ENCODE measurements around the gene CNTN3. TPM values are rescaled to one million over a fixed set of nuclear protein-coding genes. Genes with fewer than 3 reads are reported as not detected.

CNTN3 gene
- total and polyA plus RNA-seq, 7 donors, result 0.03 to 0.32 (median 0.06) TPM; not detected in 1

DNA sequence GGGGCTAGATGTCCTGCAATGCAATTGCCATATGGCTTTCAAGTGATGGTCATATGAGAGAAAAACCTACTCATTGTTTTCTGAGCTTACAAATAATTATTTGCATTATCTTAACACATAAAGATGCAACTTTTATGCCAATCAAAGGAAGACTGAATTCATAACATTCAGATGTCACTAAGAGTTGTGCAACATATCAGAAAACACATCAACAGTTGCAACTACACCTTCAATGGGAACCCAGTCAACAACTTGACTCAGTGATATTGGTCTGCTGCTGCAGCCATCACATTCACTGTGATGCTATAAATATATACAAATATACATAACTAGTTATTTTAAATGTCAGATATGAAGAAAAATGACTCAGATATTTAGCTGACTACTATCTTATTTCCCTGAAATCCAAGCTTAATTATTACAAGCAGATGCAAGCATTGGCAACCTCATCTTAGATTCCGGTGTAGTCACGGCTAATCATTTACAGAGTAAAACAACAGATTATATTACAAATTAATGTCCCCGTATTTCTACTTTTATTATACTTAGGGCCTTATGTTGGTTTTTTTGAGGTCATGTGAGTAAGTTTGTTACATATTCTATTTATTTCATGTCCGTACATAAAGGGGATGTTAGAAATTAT, 23.7 kb downstream of the CNTN3 start:
- no peaks in the 10 kb centered on the region for H3K4me1 ChIP-seq
- DNase-seq (no peak), ATAC-seq (no peak)
- WGBS, 3 donors, result 32 to 40% (median 40%) methylated on average over 4 of the region's 4 CpGs
- H3K9me3 ChIP-seq, result no peaks in the 10 kb centered on the region
- H3K36me3 ChIP-seq (ENCODE audit: insufficient read depth in 1 of 2, low read depth in 1 of 2), result no peaks in the 10 kb centered on the region
- TF ChIP-seq, protein P1, sequence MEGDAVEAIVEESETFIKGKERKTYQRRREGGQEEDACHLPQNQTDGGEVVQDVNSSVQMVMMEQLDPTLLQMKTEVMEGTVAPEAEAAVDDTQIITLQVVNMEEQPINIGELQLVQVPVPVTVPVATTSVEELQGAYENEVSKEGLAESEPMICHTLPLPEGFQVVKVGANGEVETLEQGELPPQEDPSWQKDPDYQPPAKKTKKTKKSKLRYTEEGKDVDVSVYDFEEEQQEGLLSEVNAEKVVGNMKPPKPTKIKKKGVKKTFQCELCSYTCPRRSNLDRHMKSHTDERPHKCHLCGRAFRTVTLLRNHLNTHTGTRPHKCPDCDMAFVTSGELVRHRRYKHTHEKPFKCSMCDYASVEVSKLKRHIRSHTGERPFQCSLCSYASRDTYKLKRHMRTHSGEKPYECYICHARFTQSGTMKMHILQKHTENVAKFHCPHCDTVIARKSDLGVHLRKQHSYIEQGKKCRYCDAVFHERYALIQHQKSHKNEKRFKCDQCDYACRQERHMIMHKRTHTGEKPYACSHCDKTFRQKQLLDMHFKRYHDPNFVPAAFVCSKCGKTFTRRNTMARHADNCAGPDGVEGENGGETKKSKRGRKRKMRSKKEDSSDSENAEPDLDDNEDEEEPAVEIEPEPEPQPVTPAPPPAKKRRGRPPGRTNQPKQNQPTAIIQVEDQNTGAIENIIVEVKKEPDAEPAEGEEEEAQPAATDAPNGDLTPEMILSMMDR (IDR thresholded peaks at IDR 0.05), result no peak
- no peaks in the 10 kb centered on the region for H3K27me3 ChIP-seq (ENCODE audit: insufficient read depth in 3 of 3, low read length in 2 of 3)
- H3K4me3 ChIP-seq, result no peak overlapping the region
- no peak overlapping the region for H3K27ac ChIP-seq
- intact Hi-C loops (cut with DNase I), result no loop called here

DNA sequence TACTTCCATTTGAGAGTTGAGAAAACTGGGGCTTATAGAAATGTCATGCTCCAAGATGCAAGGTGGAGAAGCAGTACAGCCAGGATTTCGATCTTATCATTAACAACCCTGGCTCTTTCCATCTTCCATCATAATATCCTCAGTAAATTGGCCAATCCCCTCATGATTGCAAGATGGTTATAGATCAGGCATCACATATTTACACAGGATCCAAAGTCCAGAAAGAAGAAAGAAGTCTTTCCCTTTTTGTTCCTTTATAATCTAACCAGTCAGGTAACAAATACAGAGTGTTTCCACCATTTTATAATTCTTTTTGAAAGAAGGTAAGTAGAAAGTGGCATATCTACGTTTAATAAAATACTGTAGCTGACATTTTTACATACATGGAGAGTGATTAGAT, 29.7 kb downstream of the CNTN3 start:
- 72 to 84% (median 83%) methylated on average over 2 of the region's 2 CpGs for WGBS, 3 donors
- Histone ChIP-seq H3K27me3 (ENCODE audit: insufficient read depth in 3 of 3, low read length in 2 of 3) (no peaks in the 10 kb centered on the region), H3K4me3 (no peak overlapping the region), H3K27ac (no peak overlapping the region), H3K9me3 (no peaks in the 10 kb centered on the region), H3K4me1 (no peaks in the 10 kb centered on the region), H3K36me3 (ENCODE audit: insufficient read depth in 1 of 2, low read depth in 1 of 2) (no peaks in the 10 kb centered on the region)
- ATAC-seq, result no peak
- TF ChIP-seq, protein P1 (IDR thresholded peaks at IDR 0.05), result no peak
- intact Hi-C loops (cut with DNase I), result no loop called here
- no peak for DNase-seq

DNA sequence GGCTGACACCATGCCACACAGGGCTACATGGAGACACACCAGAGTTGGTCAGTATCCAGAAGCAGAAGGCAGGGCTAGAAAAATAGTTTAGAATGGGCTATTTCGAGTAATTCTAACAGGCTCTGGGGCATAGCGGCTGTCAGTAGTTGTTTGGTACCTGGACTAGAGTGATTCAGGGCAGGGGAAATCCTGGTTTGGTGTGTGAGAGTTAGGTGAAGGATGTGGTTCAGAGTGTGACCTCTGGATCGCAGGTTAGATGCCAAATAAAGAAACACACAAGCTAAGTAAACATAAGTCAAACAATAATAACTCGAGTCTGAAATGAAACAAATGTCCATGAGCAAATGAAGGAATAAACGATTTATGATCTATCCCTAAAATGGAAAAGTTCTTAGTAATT, 31.5 kb downstream of the CNTN3 start:
- Histone ChIP-seq H3K27me3 (ENCODE audit: insufficient read depth in 3 of 3, low read length in 2 of 3) (no peaks in the 10 kb centered on the region), H3K4me1 (no peaks in the 10 kb centered on the region), H3K4me3 (no peak overlapping the region), H3K9me3 (no peaks in the 10 kb centered on the region), H3K36me3 (ENCODE audit: insufficient read depth in 1 of 2, low read depth in 1 of 2) (no peaks in the 10 kb centered on the region), H3K27ac (no peak overlapping the region)
- 84 to 90% (median 84%) methylated on average over 5 of the region's 5 CpGs for WGBS, 3 donors
- TF ChIP-seq, protein P1 (IDR thresholded peaks at IDR 0.05), result no peak
- ATAC-seq (no peak), DNase-seq (no peak)
- intact Hi-C loops (cut with DNase I), result no loop called here

DNA sequence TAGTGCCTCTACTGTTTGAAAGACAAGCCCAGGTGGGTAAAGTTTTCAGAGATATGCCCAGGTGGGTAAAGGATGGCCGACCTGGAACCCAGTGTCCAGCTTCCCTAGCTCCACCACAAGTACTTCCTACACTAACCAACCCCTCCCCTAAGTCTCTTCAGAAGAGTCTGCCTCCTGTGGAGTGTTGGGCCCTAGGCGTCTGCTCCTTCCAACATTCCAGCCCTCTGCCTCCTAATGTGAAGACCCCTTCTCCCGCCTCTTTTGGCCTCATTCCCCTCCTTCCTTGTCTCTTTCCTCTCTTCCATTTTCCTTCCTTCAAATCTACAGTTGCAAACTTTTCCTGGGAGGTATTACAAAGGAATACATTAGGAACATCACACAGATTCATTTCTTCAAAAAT, 38.6 kb downstream of the CNTN3 start:
- intact Hi-C loops (cut with DNase I), result no loop called here
- no peaks in the 10 kb centered on the region for H3K9me3 ChIP-seq
- DNase-seq, result no peak
- no peak overlapping the region for H3K27ac ChIP-seq
- TF ChIP-seq, protein P1 (IDR thresholded peaks at IDR 0.05), result no peak
- no peak overlapping the region for H3K4me3 ChIP-seq
- H3K4me1 ChIP-seq, result no peaks in the 10 kb centered on the region
- H3K27me3 ChIP-seq (ENCODE audit: insufficient read depth in 3 of 3, low read length in 2 of 3), result no peaks in the 10 kb centered on the region
- 61 to 82% (median 75%) methylated on average over 3 of the region's 3 CpGs for WGBS, 3 donors
- no peaks in the 10 kb centered on the region for H3K36me3 ChIP-seq (ENCODE audit: insufficient read depth in 1 of 2, low read depth in 1 of 2)
- no peak for ATAC-seq

DNA sequence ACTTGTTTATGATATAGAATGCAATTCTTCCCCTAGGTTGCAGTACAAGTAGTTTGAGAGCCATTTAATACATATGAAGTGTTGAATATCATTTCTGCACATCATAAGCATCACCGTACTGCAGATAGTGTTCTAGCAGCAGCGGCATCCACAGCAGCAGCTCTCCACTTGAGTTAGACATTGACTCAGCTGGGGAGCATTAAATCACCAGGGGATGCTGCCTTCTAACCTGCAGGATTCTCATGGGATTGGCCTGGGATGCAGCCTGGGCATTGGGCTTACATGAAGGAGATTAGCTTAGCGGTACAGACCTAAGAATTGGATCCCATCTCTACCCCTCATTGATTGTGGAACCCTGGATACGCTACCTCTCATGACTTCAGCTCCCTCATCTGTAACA, 43.3 kb downstream of the CNTN3 start:
- no peaks in the 10 kb centered on the region for H3K4me1 ChIP-seq
- WGBS, 3 donors, result 88 to 92% (median 90%) methylated on average over 4 of the region's 4 CpGs
- H3K9me3 ChIP-seq, result no peaks in the 10 kb centered on the region
- TF ChIP-seq, protein P1 (IDR thresholded peaks at IDR 0.05), result no peak
- no peak for DNase-seq
- no peak overlapping the region for H3K4me3 ChIP-seq
- no peak for ATAC-seq
- no peak overlapping the region for H3K27ac ChIP-seq
- intact Hi-C loops (cut with DNase I), result no loop called here
- H3K36me3 ChIP-seq (ENCODE audit: insufficient read depth in 1 of 2, low read depth in 1 of 2), result no peaks in the 10 kb centered on the region
- H3K27me3 ChIP-seq (ENCODE audit: insufficient read depth in 3 of 3, low read length in 2 of 3), result no peaks in the 10 kb centered on the region
